ENCODE data around the gene NKG7. TPM values are rescaled to one million over a fixed set of nuclear protein-coding genes. Genes with fewer than 3 reads are reported as not detected.

Gene NKG7
- polyA plus RNA-seq, 12 donors, result 1.1 to 6.1 (median 2.3) TPM; not detected in 2

DNA sequence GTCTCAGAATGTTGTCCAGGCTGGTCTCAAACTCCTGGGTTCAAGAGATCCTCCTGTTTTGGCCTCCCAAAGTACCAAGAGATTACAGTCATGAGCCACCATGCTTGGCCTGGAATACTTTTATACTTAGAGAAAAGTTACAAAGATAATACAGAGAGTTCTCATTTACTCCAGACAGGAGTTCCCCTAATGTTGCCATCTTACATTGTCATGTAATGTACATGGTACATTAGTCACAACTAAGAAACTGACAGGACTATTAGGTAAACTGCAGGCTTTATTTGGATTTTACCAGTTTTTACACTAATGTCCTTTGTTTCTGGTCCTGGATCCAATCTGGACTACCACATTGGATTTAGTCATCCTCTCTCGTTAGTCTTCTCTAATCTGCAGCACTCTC lies 20.2 kb upstream of the NKG7 start:
- no peak for DNase-seq

DNA sequence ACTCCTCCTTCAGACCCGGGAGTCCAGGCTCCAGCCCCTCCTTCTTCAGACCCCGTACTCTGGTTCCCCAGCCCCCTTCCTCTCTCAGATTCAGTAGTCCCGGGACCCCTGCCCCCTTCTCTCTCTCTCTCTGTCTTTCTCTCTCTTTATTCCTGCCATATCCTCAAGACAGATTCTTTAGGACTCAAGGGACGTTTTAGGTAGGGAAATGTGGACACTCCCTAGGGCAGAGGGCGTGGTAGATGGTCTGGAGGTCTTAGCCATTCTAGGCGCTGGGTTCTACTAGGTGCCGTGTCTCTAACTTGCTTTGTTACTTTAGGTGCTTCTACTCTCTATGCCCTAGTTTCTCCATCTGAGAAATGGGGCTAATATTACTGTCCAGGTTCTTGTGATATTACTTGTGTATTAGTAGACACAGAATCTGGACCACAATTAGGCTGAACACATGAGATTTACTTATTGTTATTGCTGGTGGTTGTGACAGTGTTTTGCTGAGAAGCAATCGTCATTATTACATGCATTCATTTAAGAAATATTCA lies 18.7 kb upstream of the NKG7 start:
- DNase-seq, result no peak

DNA sequence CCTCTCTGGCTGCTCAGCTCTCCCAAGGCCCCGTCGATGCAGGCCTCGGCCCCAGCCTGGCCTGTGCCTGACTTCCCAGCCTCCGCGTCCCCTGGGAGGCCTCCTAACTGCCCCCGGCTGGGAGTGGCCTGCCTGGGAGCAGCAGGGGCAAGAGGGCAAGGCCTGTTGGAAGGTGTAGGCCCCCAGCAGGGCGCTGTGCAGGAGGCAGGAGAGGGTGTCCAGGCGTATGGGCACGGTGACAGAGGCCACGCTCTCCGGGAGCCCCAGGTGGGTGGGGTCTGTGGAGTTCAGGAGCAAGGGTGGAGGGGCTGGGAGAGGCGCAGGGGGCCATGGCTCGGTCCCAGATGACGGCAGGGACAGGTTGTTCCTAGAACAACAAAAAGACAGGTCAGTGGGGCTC lies 16.7 kb upstream of the NKG7 start:
- DNase-seq, result no peak

DNA sequence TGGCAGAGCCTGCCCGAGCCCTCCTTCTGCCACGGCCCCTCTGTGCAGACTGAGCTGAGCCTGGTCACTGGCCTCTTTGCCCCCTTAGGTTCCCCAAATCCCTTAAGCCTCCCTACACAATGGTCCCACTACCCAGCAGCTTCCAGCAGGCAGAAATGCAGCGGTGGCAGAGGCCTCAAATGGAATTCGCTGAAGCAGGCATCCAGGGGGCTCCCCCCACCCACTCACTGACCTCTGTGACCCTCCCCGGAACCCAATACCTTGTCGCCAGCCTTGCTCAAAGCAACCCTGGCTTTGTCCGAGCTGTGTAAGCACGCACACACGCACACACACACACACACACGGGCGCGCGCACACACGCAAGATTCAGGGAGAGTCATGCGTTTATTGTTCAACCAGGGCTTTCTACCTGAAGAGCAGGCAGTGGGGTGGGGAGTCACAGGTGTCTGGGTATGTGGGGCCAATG lies 15.5 kb upstream of the NKG7 start, which contains the start of gene LIM2:
LIM2 (minus strand) TSS at position 51 of the 466 bp plus-strand sequence. CDS start 531 bp downstream, outside the sequence.
- no peak for DNase-seq

DNA sequence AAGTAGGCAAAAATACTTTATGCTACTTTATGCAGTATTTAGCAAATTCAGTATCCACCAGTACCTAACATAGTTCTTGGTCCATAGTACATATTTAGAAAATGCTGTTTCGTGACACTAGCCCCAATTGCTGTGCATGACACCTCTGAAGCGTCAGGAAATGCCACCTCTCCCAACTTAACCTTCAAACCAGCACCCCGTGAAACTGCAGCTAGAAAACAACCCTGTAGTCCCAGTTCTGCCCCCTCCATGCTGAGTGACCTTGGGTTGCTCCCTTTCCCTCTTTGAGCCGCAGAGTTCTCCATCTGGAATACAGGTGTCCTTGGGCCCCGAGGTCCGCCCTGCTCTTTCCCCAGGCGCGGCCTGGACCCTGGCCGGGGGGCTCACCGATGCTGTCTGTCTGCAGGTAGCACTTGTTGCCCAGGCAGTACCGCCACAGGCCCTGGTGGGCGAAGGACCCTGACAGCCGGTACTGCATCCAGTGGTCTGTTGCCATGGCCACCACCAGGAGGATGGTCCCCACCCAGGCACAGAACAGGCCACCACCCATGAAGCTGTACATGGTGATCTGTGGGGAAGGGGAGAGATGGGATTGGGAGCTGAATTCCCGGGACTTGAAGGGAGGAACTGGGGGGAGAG lies 14.5 kb upstream of the NKG7 start:
- DNase-seq, result no peak

DNA sequence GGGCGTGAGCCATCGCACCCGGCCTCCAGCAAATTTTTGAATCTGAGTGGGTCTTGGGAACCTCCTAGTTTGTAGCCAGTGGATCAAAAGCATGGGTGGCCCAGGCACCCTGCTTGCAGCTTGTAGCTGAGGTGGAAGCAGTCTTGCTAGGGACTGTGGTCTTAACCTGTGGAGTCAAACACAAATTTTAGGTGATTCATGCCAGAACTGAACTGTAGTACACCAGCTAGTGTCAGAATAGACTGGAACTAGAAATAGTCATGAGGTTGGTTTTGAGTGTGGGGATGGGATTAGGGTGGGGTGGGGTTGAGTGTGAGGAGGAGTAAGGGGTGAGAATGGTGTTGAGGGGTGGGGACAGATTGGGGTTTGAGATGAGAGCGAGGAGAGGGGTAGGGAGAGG lies 9.6 kb upstream of the NKG7 start:
- no peak for DNase-seq

DNA sequence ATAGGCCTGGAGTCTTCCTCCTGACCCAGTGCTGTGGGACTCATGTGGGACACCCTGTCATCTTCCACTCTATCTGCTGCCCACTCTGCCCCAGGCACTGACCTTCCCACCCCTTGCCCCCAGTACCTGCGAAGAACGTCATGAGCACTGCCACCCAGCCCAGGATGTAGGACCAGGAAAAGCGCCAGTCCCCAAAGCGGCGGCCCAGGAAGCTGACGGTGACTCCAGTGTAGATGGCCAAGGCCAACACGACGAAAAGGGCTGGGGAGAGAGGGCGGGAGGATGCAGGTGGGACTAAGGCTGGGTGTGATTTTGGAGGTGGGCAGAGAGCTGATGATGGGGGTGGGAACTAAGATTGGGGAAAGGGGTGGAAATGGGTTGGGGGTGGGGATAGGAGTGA lies 7.9 kb upstream of the NKG7 start:
- no peak for DNase-seq

DNA sequence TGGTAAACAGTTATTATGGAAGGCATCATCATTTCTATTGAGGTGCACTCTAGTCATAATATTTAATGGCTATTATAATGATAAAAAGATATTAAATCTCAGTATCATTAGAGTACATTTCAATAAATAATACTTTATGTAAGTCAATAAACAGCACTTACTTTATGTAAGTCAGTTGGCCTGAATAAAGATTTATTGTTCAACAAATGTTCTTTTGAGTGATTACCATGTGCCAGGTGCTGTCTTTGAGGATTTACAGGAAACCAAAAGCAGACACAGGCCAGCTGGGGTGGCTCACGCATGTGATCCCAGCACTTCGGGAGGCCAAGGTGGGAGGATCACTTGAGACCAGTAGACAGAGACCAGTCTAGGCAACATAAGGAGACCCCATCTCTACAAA lies 5.0 kb upstream of the NKG7 start:
- DNase-seq, result no peak

DNA sequence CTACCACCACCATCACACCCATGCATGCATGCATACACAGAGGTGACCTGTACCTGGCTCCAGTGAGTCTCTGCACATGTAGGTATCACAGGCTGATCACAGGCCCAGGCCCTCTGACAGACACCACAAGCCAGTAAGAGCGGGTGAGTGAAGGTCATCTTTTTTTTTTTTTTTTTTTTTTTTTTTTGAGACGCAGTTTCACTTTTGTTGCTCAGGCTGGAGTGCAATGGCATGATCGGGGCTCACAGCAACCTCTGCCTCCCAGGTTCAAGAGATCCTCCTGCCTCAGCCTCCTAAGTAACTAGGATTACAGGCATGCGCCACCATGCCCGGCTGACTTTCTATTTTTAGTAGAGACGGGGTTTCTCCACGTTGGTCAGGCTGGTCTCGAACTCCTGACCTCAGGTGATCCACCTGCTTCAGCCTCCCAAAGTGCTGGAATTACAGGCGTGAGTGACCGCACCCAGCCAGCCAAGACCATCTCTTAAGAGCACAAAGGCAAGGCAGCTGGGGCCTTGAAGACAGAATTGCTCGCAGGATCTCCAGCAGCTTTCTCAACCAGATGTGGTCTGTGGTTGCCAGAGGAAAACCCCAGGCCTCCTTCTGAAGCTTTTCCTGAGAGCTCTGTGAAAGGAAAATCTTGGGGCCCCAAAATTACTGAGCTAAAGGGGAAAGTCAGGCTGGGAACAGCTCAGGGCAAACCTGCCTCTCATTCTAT lies 3.2 kb upstream of the NKG7 start:
- DNase-seq, result no peak

DNA sequence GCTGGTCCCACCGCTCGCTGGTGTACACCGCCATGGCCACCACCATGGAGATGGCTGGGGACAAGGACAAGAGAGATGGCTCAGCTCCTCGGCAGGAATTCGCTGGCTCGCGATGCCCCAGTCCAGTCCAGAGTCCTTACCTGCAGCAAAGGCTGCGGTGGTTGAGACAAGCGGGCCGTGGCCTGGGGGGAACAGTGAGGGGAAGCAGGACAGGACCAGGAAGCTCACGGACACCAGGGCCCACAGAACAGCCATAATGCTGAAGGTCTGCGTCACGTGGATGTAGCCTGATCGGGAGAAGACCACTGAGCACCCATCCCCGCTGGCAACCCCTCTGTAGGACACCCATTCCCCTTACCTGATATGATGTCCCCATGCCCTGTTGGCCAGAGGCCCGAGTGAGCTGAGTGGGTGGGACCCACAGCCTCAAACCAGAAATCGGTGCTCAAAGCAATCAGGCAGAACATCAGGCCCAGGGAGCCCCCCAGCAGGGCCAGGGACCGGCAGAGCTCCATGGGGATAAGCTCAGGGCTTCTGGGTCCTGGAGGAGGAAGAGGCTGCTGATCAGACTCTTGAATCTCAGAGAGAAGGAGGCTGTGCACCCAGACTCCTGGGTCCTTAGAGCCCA lies 319 bp downstream of the NKG7 start:
- no peak for DNase-seq

DNA sequence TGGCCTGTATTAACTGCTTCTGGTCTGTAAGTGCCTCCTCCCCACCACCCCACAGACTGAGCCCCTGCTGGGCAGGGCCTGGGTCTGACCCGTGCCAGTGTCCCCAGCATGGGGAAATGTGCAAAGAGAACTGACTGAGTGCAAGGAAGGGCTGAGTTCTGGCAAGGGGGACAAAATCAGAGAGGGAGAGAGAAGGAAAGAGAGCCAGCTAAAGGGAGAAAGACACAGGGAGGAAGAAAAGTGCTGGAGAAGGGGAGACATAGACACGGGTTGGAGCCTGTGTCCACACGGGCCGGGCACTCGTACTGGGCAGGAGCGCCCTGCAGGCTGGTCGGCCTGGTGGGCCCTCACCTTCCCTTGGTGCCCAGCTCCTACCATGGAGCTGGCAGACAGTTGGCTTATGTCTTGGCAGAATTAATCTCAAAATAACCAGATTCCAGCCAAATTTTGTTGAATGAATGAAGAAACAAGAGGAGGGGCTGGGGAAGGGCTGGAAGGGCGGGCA lies 1.2 kb downstream of the NKG7 start:
- DNase-seq, result no peak

DNA sequence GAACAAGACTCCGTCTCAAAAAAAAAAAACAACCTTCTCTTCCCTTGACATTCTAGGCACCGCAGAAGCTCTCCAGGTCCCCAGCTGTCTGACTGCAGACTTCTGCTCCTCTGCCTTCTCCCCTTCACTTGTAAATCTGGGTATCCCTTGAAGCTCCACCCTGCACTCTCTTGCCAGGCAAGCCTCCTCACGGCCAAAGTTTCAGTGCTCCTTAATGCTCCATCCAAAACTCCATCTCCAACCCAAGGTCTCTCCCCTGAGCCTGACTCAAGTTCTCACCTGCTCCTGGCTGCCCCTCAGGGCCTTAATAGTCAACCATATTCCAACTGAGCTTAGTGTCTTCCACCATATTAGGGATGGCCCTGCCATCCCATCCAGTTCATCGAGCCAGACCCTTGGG lies 2.2 kb downstream of the NKG7 start:
- DNase-seq, result no peak

DNA sequence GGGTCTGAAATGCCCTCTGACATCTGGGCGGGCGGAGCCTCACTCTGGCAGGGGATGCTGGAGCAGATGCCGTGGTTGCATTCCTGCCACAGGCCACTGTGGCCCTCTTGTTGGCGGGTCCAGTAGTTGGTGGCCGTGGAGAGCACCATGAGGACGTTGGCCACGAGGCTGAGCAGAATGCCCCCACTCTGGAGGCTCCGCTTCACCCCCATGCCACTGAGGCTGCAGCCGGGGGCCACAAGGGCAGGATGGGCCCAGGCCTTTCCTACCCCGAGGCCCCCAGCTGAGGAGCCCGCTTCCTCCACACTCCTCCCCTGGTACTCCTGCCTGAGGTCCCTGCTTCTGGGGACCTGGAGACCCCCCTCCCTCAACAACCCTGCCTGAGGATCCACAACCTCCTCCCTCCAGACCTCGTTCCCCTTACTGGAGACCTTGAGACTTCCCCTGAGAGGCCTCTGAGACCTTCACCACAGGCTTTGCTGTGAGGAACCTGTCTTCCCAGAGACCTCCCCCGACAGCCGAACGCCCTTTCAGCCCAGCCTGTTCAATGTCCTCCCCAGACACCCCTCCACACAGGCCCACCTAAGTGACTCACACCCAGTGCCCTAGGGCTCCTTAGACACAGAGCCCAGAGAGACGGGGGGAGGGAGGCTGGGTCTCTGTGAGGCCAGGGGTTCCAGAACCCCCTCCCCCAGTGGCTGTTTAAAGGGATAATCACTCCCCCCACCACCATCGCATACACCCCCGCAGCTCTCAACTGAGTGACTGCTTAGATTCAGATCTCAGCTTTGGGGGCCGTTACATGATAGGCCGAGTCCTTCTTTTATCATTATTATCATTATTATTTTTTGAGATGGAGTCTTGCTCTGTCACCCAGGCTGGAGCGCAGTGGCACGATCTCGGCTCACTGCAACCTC lies 3.8 kb downstream of the NKG7 start, which contains the start of gene CLDND2:
CLDND2 (minus strand) TSS at position 638 of the 917 bp plus-strand sequence; CDS start at position 212, 426 bp downstream.
- DNase-seq, result no peak

DNA sequence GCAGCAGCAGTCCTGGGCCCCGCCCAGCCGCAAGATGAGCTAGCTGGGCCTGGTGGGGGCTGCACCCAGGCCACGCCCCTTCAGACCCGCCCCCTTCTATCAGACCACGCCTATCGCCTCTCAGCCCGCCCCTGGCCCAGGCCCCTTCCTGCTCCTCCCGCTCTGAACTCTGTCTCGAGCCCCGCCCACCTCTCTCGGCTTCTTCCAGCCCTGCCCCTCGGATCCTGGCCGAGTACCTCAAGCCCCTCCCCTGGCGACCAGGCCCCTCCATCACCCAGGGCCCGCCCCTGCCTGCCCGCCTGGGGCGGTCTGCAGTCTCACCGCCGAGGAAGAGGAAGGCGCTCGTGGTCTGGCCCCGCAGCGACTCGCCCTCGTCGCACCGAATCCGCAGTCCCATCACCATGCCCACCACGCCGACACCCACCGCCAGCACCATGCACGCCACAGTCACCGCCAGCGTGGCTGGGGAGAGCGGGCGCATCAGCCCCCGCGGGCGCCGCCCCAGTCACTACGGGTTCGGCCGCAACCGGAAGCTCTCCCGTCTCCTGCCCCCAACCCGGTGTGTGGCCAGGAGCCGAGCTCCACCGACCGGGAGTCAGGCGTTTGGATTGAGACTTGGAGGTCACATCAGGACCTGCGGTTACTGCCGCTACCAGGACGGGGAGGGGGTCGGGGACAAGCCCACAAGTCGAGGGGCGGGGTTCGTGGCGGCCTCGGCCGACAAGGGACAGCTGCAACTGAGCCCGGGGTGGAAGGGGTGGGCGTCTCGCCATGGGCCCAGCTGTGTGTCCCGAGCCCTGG lies 4.7 kb downstream of the NKG7 start:
- DNase-seq, result peak; percentile 99

DNA sequence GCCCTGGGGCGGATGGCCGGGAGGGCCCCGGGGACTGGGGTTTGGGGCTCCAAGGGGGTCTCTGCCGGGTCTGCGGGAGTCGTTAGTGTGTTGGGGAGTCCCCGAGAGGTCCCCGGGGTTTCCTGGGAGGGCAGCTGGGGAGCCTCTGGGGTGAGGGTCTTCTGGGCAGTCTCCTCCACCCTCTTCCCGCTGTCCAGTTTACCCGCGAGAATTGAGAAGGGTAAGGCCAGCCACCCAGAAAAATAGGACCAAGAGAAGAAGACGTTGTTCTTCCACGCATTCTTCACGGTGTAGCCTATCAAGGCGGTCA lies 5.2 kb downstream of the NKG7 start:
- DNase-seq, result no peak

DNA sequence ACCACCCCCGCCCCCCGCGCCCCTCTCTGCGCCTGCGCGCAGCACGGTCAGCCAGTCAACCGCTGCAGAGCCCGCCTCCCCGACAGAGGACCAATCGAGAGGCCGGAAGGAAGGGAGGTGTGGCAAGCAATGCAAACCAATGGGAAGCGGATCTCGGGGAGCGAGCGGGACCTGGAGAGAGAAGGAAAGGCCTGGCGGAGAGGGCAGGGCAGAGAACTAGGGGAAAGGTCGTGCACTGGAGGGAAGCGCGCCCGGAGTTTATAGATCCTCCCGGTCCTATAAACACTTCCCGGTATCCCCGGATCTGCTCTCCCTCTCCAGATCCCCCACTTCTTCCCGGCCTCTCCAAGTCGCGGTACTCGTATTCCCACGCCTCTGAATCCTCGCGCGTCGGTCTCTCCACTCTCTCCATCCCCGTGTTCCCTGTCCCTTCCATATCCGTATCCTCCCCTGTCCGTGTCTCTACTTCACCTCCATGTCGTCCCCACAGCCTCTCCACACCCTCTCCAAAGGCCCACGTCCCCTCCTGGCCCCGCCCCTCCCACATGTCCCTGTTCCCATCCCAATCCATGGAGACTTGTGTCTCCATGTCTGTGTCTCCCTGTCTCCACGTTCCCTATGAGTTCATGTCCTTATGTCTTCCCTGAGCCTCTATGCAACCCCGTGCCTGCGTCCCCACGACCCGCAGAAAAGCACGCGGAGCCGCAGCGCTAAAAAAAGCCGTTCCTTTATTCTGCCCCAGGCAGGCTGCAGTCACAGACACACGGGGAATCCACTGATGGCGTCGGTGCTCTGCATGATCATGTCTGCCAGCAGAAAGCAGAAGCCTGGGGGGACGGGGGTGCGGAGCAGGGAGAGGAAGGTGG lies 5.8 kb downstream of the NKG7 start:
- DNase-seq, result peak; percentile 97

DNA sequence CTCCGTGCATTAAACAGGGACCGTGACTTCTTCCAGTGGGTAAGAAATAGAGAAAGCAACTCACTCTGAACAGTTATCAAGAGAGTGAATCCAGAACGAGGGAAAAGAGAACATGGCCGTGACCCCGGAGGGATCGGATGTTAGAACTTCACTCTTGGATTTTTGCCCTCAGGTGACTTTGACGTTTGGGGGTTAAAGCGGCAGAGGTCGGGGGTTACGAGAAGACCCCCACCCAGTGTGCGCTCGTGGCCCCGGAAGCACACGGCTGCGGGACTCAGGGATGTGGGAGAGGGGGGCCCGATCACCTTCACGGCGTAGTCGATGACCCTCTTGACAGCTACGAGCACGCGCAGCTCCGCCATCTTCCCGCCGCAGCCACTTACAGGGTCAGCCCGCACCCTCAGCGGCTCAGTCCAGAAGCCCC lies 6.5 kb downstream of the NKG7 start, which contains the start of gene ETFB:
ETFB (minus strand) TSS at position 424 of the 424 bp plus-strand sequence; CDS start at position 362, 62 bp downstream.
- DNase-seq, result peak; percentile 25

DNA sequence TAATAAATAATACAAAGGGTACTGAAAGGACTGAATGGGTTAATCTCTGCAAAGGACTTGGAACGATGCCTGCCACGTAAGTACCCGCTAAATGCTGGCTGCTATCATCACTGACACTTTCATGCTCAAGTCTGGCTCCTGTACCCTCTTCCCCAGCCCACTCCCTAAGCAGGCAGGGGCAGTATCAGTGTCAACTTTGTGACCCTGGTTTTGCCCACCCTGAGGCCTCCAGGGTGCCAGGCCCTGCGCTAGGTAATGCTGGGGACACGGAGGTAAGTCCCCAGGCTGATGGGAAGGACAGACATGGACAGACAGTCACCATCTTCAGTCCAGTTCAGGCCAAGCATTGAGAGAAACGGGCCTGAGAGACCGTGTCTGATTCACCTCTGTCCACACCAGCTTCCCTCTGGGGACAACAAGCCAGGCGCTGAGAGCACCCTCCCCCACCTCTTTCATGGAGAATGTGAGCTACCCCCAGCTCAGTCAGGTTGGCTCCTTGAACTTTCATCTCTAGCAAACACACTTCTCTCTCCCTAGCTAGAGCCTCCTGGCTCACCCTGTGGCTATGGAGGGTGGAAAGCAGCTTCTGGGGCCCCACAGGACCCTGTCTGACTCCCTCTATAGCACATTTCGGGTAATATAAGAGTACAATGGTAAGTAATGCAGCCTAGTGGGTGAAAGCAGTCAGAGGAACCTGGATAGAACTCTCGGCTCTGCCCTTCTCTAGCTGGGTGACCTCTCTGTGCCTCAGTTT lies 7.1 kb downstream of the NKG7 start:
- peak; percentile 25 for DNase-seq
